ENCODE measurements around the gene VPS13D.
"Not testable (repeated sequence)": the region's sequence is repeated elsewhere in the genome, so short reads cannot be mapped to it uniquely, and the experiment has no call there.

VPS13D gene

GRCh38 chr1:12200208-12200607 lies 29.6 kb upstream of the VPS13D start:
- in situ Hi-C loops (cut with MboI; ENCODE audit: low sequenced_read_pairs) = no loop called here

- in situ Hi-C loops (cut with MboI; ENCODE audit: low sequenced_read_pairs) = no loop called here
Measured at GRCh38 chr1:12201352-12202189, 28.3 kb upstream of the VPS13D start.

GRCh38 chr1:12202190-12202497 lies 27.7 kb upstream of the VPS13D start:
- in situ Hi-C loops (cut with MboI; ENCODE audit: low sequenced_read_pairs) = no loop called here

- in situ Hi-C loops (cut with MboI; ENCODE audit: low sequenced_read_pairs) = no loop called here
Measured at GRCh38 chr1:12202577-12202976, 27.3 kb upstream of the VPS13D start.

- in situ Hi-C loops (cut with MboI; ENCODE audit: low sequenced_read_pairs) = no loop called here
Measured at GRCh38 chr1:12203216-12204007, 26.4 kb upstream of the VPS13D start.

- in situ Hi-C loops (cut with MboI; ENCODE audit: low sequenced_read_pairs) = no loop called here
Measured at GRCh38 chr1:12204140-12204539, 25.7 kb upstream of the VPS13D start.

- in situ Hi-C loops (cut with MboI; ENCODE audit: low sequenced_read_pairs) = loop anchor here (5.0 kb wide), 1 partner anchor 78 kb away; no protein-coding TSS in a partner anchor
Measured at GRCh38 chr1:12204754-12205658, 24.8 kb upstream of the VPS13D start.

- in situ Hi-C loops (cut with MboI; ENCODE audit: low sequenced_read_pairs) = loop anchor here (5.0 kb wide), 1 partner anchor 79 kb away; no protein-coding TSS in a partner anchor
Measured at GRCh38 chr1:12206238-12206637, 23.6 kb upstream of the VPS13D start.

- in situ Hi-C loops (cut with MboI; ENCODE audit: low sequenced_read_pairs) = loop anchor here (5.0 kb wide), 1 partner anchor 80 kb away; no protein-coding TSS in a partner anchor
Measured at GRCh38 chr1:12206792-12207424, 22.9 kb upstream of the VPS13D start.

- in situ Hi-C loops (cut with MboI; ENCODE audit: low sequenced_read_pairs) = loop anchor here (5.0 kb wide), 1 partner anchor 81 kb away; no protein-coding TSS in a partner anchor
Measured at GRCh38 chr1:12208271-12208670, 21.6 kb upstream of the VPS13D start.

- in situ Hi-C loops (cut with MboI; ENCODE audit: low sequenced_read_pairs) = loop anchor here (5.0 kb wide), 1 partner anchor 82 kb away; no protein-coding TSS in a partner anchor
Measured at GRCh38 chr1:12208764-12209494, 20.9 kb upstream of the VPS13D start.

GRCh38 chr1:12209495-12209832 lies 20.4 kb upstream of the VPS13D start:
- in situ Hi-C loops (cut with MboI; ENCODE audit: low sequenced_read_pairs) = loop anchor here (5.0 kb wide), 1 partner anchor 82 kb away; no protein-coding TSS in a partner anchor

GRCh38 chr1:12215118-12215961 lies 14.5 kb upstream of the VPS13D start:
- in situ Hi-C loops (cut with MboI; ENCODE audit: low sequenced_read_pairs) = no loop called here

- in situ Hi-C loops (cut with MboI; ENCODE audit: low sequenced_read_pairs) = no loop called here
Measured at GRCh38 chr1:12219800-12220199, 10.0 kb upstream of the VPS13D start.

GRCh38 chr1:12220890-12221289 lies 8.9 kb upstream of the VPS13D start:
- in situ Hi-C loops (cut with MboI; ENCODE audit: low sequenced_read_pairs) = no loop called here

GRCh38 chr1:12222700-12223099 lies 7.1 kb upstream of the VPS13D start:
- in situ Hi-C loops (cut with MboI; ENCODE audit: low sequenced_read_pairs) = not testable (repeated sequence)

GRCh38 chr1:12224092-12224491 lies 5.7 kb upstream of the VPS13D start:
- in situ Hi-C loops (cut with MboI; ENCODE audit: low sequenced_read_pairs) = not testable (repeated sequence)

- in situ Hi-C loops (cut with MboI; ENCODE audit: low sequenced_read_pairs) = no loop called here
Measured at GRCh38 chr1:12228979-12229378, 851 bp upstream of the VPS13D start.

GRCh38 chr1:12229386-12229834 lies 420 bp upstream of the VPS13D start:
- in situ Hi-C loops (cut with MboI; ENCODE audit: low sequenced_read_pairs) = no loop called here
